Keratinocyte (primary cell): Measurements from ENCODE around the gene KDM7A. TPM values are rescaled to one million over a fixed set of nuclear protein-coding genes. Genes with fewer than 3 reads are reported as not detected.

Experiments
- DNase-seq: peaks from one replicate; pipeline ENCODE4 v3.0.0-alpha.2; 2011; ENCODE audit warnings: low read depth, missing footprints, low spot score
- FAIRE-seq: peaks from 2 replicates; lab custom pipeline; 2011; peaks lifted over from hg19 to GRCh38; lab: Jason Lieb, UNC
- H2AFZ ChIP-seq: 2 replicates; pipeline ENCODE4 v1.6.0; 2012; ENCODE audit warnings: low read length, control low read depth, inconsistent platforms; ENCODE audit not compliant: control insufficient read depth
- H3K27ac ChIP-seq: 2 replicates; pipeline ENCODE4 v1.5.1; 2011; ENCODE audit warnings: low read length; ENCODE audit not compliant: control insufficient read depth, insufficient read depth
- H3K27me3 ChIP-seq: 3 replicates; pipeline ENCODE4 v1.6.0; 2011; ENCODE audit warnings: low read length; ENCODE audit not compliant: control insufficient read depth, insufficient read depth; ENCODE audit errors: extremely low read depth
- H3K36me3 ChIP-seq, 2 experiments: 2 replicates in 1 of 2; 3 replicates in 1 of 2; pipeline ENCODE4 v1.5.1; 2011; ENCODE audit warnings: low read length in 2 of 2, mild to moderate bottlenecking in 1 of 2; ENCODE audit not compliant: control insufficient read depth in 2 of 2, insufficient read depth in 2 of 2; ENCODE audit errors: extremely low read depth in 1 of 2
- H3K4me1 ChIP-seq: 3 replicates; pipeline ENCODE4 v1.5.1; 2011; ENCODE audit warnings: low read length; ENCODE audit not compliant: control insufficient read depth, insufficient read depth; ENCODE audit errors: extremely low read depth
- H3K4me2 ChIP-seq: 3 replicates; pipeline ENCODE4 v1.6.0; 2011; ENCODE audit warnings: low read depth, low read length; ENCODE audit not compliant: control insufficient read depth, insufficient read depth; ENCODE audit errors: extremely low read depth
- H3K4me3 ChIP-seq, 3 experiments: fragments of 200-600 bp in 1 of 3; sonication (generic) in 1 of 3; 2 replicates in 2 of 3; 3 replicates in 1 of 3; pipeline ENCODE4 v1.5.1; 2011 to 2016; ENCODE audit warnings: low read length in 3 of 3, mild to moderate bottlenecking in 3 of 3, control low read depth in 2 of 3, inconsistent platforms in 1 of 3, low read depth in 1 of 3, mixed read lengths in 1 of 3, mixed run types in 1 of 3, moderate library complexity in 1 of 3; ENCODE audit not compliant: control insufficient read depth in 2 of 3, insufficient read depth in 2 of 3; ENCODE audit errors: extremely low read depth in 1 of 3
- H3K79me2 ChIP-seq: 2 replicates; pipeline ENCODE4 v1.6.0; 2012; ENCODE audit warnings: low read length; ENCODE audit not compliant: control insufficient read depth, insufficient read depth
- H3K9ac ChIP-seq: 3 replicates; pipeline ENCODE4 v1.6.0; 2011; ENCODE audit warnings: low read length; ENCODE audit not compliant: control insufficient read depth, insufficient read depth; ENCODE audit errors: extremely low read depth
- H3K9me1 ChIP-seq: 3 replicates; pipeline ENCODE4 v1.6.0; 2011; ENCODE audit warnings: low read length; ENCODE audit not compliant: control insufficient read depth, insufficient read depth; ENCODE audit errors: extremely low read depth
- H3K9me3 ChIP-seq: 2 replicates; pipeline ENCODE4 v1.5.1; 2012; ENCODE audit warnings: low read depth, low read length; ENCODE audit not compliant: control insufficient read depth
- H4K20me1 ChIP-seq: 3 replicates; pipeline ENCODE4 v1.6.0; 2011; ENCODE audit warnings: low read length; ENCODE audit not compliant: control insufficient read depth, insufficient read depth; ENCODE audit errors: extremely low read depth
- EZH2 ChIP-seq: IDR thresholded peaks from one replicate; pipeline ENCODE4 v1.6.1; 2012; ENCODE audit warnings: inconsistent platforms, mild to moderate bottlenecking, low read length, moderate library complexity
- dilution Hi-C: fragments of 300-500 bp; cut with MboI; formaldehyde crosslinking; loops from one replicate; pipeline ENCODE4 v1.7.0; 2020; ENCODE audit warnings: low sequenced_read_pairs; ENCODE audit not compliant: extremely low pct_ligation_motif_present
- polyA plus RNA-seq, 5 experiments: library from polyadenylated mRNA; depleted of rRNA in 3 of 5; stranded (reverse) in 3 of 5; stranded (forward) in 1 of 5; unstranded in 1 of 5; fragments of >200 nt; gene quantifications; 1 replicate in 1 of 5; 2 replicates in 3 of 5; 3 replicates in 1 of 5; pipeline versions ENCODE4 v1.2.1 to v1.2.3, GENCODE V29; 2011 to 2012; ENCODE audit warnings: missing spikeins in 2 of 5, low read depth in 1 of 5, low replicate concordance in 1 of 5
- TF ChIP-seq, protein P1 (sequence below), 3 experiments: IDR thresholded peaks in 1 of 3; conservative IDR thresholded peaks in 1 of 3; optimal IDR thresholded peaks in 1 of 3; 2 replicates in 2 of 3; 3 replicates in 1 of 3; pipeline versions ENCODE3 to v1.5.1; 2011; ENCODE audit warnings: low read length in 3 of 3, mild to moderate bottlenecking in 3 of 3, moderate library complexity in 2 of 3, control low read depth in 1 of 3, inconsistent platforms in 1 of 3; ENCODE audit not compliant: insufficient read depth in 2 of 3; ENCODE audit errors: extremely low read depth in 1 of 3

Gene KDM7A
- polyA plus RNA-seq, 1 donor (not counting 4 experiments of a cell fraction or from before 2014, with no cell fraction given): 3.3 TPM

DNA sequence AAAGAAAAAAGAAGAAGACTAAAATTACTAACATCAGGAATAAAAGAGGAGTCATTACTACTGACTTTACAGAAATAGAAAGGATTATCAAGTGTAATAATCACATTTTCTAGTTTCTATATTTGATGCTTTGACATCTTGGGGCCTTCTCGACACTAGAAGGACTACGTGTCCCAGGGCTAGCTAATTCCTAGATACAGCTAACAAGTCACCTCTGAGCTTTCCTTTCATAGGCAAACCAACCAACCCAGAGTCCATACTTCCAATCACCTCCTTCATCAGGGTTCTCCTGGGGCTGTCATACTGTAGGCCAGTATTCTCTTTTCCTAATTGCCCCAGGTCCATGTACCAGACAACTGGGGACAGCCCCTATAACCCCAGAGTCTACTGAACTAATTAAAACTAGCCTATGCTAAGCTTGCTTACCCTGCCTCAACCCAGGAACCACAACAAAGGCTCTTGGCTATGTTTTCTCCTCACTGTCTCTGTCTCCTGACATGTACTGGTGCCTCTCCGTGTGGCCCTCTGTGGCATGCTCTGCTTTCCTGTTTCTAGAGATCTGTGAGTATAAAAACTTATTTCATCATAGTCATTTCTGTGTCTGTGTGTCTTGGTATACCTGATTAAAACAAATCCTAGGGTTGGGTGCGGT, 107.4 kb downstream of the KDM7A start:
- TF ChIP-seq, protein P1, sequence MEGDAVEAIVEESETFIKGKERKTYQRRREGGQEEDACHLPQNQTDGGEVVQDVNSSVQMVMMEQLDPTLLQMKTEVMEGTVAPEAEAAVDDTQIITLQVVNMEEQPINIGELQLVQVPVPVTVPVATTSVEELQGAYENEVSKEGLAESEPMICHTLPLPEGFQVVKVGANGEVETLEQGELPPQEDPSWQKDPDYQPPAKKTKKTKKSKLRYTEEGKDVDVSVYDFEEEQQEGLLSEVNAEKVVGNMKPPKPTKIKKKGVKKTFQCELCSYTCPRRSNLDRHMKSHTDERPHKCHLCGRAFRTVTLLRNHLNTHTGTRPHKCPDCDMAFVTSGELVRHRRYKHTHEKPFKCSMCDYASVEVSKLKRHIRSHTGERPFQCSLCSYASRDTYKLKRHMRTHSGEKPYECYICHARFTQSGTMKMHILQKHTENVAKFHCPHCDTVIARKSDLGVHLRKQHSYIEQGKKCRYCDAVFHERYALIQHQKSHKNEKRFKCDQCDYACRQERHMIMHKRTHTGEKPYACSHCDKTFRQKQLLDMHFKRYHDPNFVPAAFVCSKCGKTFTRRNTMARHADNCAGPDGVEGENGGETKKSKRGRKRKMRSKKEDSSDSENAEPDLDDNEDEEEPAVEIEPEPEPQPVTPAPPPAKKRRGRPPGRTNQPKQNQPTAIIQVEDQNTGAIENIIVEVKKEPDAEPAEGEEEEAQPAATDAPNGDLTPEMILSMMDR (optimal IDR thresholded peaks at IDR 0.05 in 1 of 3, IDR thresholded peaks at IDR 0.05 in 1 of 3, conservative IDR thresholded peaks at IDR 0.05 in 1 of 3; ENCODE audit: extremely low read depth in 1 of 3, insufficient read depth in 2 of 3, low read length in 3 of 3): no peak
- no peak for TF ChIP-seq EZH2
- Histone ChIP-seq H3K36me3 (no peaks in the 10 kb centered on the region), H3K27me3 (no peaks in the 10 kb centered on the region), H3K4me1 (no peaks in the 10 kb centered on the region), H3K27ac (no peak overlapping the region), H4K20me1 (no peaks in the 10 kb centered on the region), H2AFZ (no peak overlapping the region), H3K9ac (no peak overlapping the region), H3K79me2 (no peaks in the 10 kb centered on the region), H3K9me3 (no peaks in the 10 kb centered on the region), H3K4me3 (no peak overlapping the region), H3K9me1 (no peaks in the 10 kb centered on the region), H3K4me2 (no peak overlapping the region)
- dilution Hi-C loops: no loop called here
- FAIRE-seq (no peak), DNase-seq (no peak)

DNA sequence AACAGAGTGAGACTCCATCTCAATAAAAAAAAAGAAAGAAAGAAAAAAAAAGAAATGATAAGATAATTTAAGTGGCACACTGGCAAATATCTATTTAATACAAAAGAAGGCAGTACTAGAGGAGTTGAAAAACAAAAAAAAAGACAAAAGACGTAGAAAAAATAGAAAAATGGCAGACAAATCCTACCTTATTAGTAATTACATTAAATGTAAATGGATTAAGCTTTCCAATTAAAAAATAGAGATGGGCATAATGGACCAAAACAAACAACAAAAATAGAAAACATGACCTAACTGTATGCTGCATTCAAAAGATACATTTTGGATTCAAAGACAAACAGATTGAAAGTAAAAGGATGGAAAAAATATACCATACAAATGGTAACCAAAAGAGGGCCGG, 108.8 kb downstream of the KDM7A start:
- FAIRE-seq: no peak

More for the DNA sequence above, 108.8 kb downstream of the KDM7A start:
- Histone ChIP-seq H4K20me1 (no peaks in the 10 kb centered on the region), H3K9me1 (no peaks in the 10 kb centered on the region), H3K27ac (no peak overlapping the region), H3K4me1 (no peaks in the 10 kb centered on the region), H3K27me3 (no peaks in the 10 kb centered on the region), H3K9me3 (no peaks in the 10 kb centered on the region), H2AFZ (no peak overlapping the region), H3K9ac (no peak overlapping the region), H3K79me2 (no peaks in the 10 kb centered on the region), H3K4me2 (no peak overlapping the region), H3K36me3 (no peaks in the 10 kb centered on the region), H3K4me3 (no peak overlapping the region)
- no peak for DNase-seq
- dilution Hi-C loops: no loop called here
- TF ChIP-seq, protein P1 (optimal IDR thresholded peaks at IDR 0.05 in 1 of 3, IDR thresholded peaks at IDR 0.05 in 1 of 3, conservative IDR thresholded peaks at IDR 0.05 in 1 of 3; ENCODE audit: extremely low read depth in 1 of 3, insufficient read depth in 2 of 3, low read length in 3 of 3): no peak
- TF ChIP-seq EZH2: no peak
